Stimulated activated CD8-positive, alpha-beta memory T cell treated with anti-CD3 and anti-CD28 coated beads, Interleukin-15, amount 100 ng/mL, for 4 hours (primary cell): ENCODE data around the gene DLG2.

ENCODE experiments used
- DNase-seq, 2 donors: peaks; one replicate each; pipeline ENCODE4 v3.0.0-alpha.2; 2020; ENCODE audit warnings: low read depth in 2 of 2

DLG2 gene

GRCh38 chr11:84480131-84480530 lies 1147.0 kb downstream of the DLG2 start:
- DNase-seq, result no peak

- DNase-seq, result no peak
These were observed 1150.6 kb downstream of the DLG2 start for GRCh38 chr11:84476581-84476980.

DNA sequence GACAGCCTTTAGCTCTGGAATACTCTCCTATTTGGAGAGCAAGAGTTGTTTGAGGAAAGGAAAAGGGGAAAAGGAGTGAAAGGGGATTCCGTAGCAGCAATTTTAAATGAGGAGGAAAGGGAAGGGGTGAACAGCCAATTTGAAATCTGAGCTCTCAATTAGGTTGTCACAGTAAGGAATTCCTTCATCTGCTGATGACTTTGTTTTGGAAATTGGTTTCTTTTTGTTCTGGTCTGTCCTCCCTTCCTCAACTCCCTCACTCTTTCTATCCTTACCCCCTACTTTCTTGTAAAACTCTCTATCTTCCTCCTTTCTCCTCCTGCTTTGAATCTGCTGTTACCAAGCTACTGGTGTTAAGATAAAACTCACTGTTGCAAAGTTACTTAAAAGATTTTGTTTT lies 1155.6 kb downstream of the DLG2 start:
- no peak for DNase-seq

DNA sequence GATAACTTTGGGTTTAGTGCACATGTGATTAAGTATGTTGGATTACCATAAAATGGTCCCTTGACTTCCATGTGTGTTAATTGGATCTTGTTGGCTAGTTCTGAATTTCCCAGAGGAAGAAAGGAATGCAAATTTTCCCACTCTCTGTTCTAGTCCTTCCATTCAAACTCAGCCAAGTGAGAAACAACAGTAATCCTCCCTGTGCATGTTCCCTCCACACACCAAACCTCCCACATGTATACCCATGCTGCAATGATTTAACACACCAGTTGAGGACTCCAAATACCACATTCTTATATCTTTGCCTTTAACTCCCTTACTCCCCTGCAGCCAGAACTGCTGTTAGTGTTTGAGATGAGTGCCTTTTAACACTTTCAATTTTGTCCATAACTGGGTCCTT lies 1158.9 kb downstream of the DLG2 start:
- no peak for DNase-seq

GRCh38 chr11:84465040-84465439 lies 1162.1 kb downstream of the DLG2 start:
- no peak for DNase-seq

- DNase-seq, result no peak
These were observed 1171.5 kb downstream of the DLG2 start for GRCh38 chr11:84455691-84456090.

DNA sequence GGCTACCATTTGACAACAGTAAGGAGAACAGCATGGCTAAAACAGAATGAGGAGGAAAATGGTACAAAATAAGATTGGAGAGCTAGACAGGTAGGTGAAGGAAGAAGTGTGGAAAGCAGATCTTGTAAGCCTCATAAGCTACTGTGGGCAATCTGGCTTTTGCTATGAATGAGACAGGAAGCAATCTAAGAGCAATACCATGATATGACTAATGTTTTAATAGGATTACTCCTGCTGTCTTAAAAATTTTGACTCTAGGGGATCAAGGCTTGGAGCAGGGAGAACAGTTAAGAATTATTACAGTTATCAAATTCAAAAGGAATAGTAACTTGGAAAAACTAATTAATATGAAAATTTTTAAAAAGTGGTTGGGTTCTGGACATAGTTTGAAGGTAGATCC lies 1174.9 kb downstream of the DLG2 start:
- no peak for DNase-seq

GRCh38 chr11:84438565-84438964 lies 1188.6 kb downstream of the DLG2 start:
- DNase-seq, result no peak

DNA sequence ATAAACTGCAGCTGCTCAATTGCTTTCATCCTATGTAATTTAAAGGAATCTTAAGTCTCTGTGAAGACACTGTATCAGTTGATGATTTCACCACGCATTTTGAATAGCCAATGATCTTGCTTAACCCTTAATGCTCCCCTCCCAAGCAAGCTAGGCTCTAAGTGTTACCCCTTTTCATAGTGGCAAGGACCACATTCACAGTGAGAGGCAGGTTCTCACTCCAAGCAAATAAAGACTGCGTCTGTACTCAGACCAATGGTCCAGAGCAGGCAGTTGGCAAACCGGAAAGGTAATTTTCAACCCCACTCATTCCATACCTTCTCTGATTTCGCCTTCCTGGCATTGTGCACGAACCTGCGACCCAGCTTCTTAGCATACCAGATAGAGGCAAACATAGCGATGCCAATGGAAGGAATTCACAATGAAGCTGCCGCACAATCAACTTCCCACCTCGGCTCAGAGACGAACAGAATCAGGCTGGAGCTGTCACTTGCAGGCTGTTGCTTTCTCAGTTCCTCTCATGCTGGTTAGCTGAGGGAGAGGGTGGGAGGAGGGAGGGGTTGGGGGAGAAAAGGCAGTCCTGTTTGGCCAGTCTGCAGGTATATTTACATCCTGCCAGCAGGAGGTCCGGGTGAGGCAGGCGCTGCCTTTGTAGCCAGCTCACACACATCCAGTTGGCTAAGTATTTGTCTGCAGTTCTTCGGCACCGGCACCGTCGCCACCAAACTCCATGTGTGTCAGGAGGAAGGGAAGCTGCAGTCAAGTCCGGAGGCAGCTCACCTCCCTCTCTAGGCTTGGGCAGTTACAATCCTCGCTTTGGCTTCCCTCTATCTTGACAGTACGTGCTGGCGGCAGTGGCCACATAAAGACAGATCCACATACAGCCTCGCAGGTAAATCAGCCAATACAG lies 1189.8 kb downstream of the DLG2 start:
- no peak for DNase-seq

DNA sequence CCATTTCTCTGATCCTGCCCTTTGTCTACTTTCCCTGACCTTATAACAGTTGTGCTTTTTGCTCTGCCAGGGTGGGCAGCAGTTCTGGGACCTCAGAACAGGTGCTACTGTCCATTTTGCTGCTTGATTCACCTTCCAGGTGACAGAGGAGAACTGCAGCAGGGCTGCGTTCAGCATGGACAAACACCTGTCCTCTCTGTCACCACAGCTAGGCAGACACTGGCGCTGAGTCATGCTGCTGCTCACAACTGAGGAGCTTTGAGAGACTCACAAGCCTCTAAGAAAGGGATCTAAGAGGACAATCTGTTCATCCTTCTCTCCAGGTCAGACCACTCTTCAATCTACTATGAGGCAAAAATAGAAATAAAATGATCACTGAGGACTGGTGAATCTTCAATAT lies 1196.5 kb downstream of the DLG2 start:
- no peak for DNase-seq

- DNase-seq, result no peak
These were observed 1201.5 kb downstream of the DLG2 start for GRCh38 chr11:84425673-84426072.

DNA sequence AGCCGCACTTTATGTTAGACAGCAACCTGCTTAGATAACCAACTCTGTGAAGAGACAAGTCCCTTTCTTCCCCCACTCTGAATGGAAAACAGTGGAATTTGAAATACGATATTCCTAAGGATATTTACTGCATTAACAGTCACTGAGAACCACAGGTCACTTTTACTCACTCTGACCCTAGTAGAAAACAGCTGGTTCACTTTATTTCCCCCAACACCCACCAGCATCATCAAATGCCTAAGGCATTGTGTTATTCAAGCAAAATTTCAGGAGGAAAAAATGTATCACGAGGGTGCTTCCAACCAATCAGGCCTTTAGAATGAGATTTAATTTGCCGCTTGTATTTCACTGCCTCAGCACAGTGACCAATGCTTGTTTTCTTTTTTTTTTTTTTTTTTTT lies 1206.9 kb downstream of the DLG2 start:
- no peak for DNase-seq

- no peak for DNase-seq
These were observed 1207.5 kb downstream of the DLG2 start for GRCh38 chr11:84419616-84420015.

GRCh38 chr11:84414920-84415319 lies 1212.2 kb downstream of the DLG2 start:
- DNase-seq, result no peak

GRCh38 chr11:84413549-84413948 lies 1213.6 kb downstream of the DLG2 start:
- DNase-seq, result no peak

- no peak for DNase-seq
These were observed 1214.3 kb downstream of the DLG2 start for GRCh38 chr11:84412862-84413261.

- DNase-seq, result no peak
These were observed 1218.2 kb downstream of the DLG2 start for GRCh38 chr11:84408946-84409411.

DNA sequence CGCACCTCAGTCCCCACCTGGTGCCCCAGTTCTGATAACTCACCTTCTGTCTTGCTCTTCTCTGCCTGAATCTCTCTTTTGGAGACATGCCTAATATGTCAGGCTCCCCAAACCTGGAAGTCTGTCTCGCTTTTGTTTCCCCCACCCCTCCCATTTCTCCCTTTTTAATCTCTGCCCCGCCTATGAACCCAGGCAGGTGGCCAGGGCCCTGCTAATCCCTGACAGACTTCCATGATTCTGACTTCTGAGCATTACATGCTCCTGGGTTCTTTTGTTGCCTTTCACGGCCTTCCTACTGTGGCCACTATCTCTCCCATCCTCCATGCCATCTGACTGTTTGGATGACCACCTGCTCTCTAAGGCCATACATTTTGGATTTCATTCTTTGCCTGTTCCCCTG lies 1220.1 kb downstream of the DLG2 start:
- no peak for DNase-seq

- no peak for DNase-seq
These were observed 1229.0 kb downstream of the DLG2 start for GRCh38 chr11:84398017-84398626.

GRCh38 chr11:84396521-84396920 lies 1230.6 kb downstream of the DLG2 start:
- DNase-seq, result no peak

GRCh38 chr11:84390441-84391078 lies 1236.6 kb downstream of the DLG2 start:
- no peak for DNase-seq

GRCh38 chr11:84389696-84390095 lies 1237.4 kb downstream of the DLG2 start:
- no peak for DNase-seq

- DNase-seq, result no peak
These were observed 1242.4 kb downstream of the DLG2 start for GRCh38 chr11:84384731-84385130.
